Naive thymus-derived CD8-positive, alpha-beta T cell (primary cell): ENCODE data around the gene DRAXIN. TPM values are rescaled to one million over a fixed set of nuclear protein-coding genes. Genes with fewer than 3 reads are reported as not detected.
A peak's percentile ranks its signal among the peaks of the same experiment; 100 is the strongest.

Experiments
- ATAC-seq, 2 donors: fragments of 150-1000 bp; cut with Tn5 transposase in 1 of 2; sonication (Bioruptor Pico), chemical (Tn5 transposase) in 1 of 2; 1 replicate in 1 of 2; 2 replicates in 1 of 2; pipeline ENCODE4 v1.10.0; 2021; ENCODE audit warnings: mild to moderate bottlenecking in 2 of 2, moderate library complexity in 2 of 2
- POLR2A ChIA-PET: fragments of 350-600 bp; sonication (Branson Sonifier 250); formaldehyde crosslinking; loops from one replicate; lab custom pipeline; 2021; ENCODE audit warnings: antibody characterized with exemption; lab: Charles Lee
- DNase-seq, 10 donors: peaks; one replicate each; pipeline versions ENCODE4 v3.0.0 to v3.0.0-alpha.2; 2020 to 2022
- H3K27ac Mint-ChIP-seq, 10 donors: one replicate each; pipeline ENCODE4 v1.8.0; 2020 to 2022; ENCODE audit warnings: mild to moderate bottlenecking in 10 of 10, mixed read lengths in 10 of 10, moderate library complexity in 4 of 10, inconsistent platforms in 1 of 10
- H3K27me3 Mint-ChIP-seq, 5 donors: one replicate each; pipeline ENCODE4 v1.8.0; 2021 to 2022; ENCODE audit warnings: mixed read lengths in 5 of 5
- H3K36me3 Mint-ChIP-seq, 3 donors: one replicate each; pipeline ENCODE4 v1.8.0; 2020 to 2022; ENCODE audit warnings: mixed read lengths in 3 of 3, mild to moderate bottlenecking in 2 of 3, inconsistent platforms in 1 of 3
- H3K4me1 Mint-ChIP-seq, 4 donors: one replicate each; pipeline ENCODE4 v1.8.0; 2021 to 2022; ENCODE audit warnings: mixed read lengths in 4 of 4
- H3K4me3 Mint-ChIP-seq, 10 donors: one replicate each; pipeline ENCODE4 v1.8.0; 2020 to 2022; ENCODE audit warnings: mild to moderate bottlenecking in 10 of 10, mixed read lengths in 10 of 10, moderate library complexity in 6 of 10, inconsistent platforms in 1 of 10
- H3K9me3 Mint-ChIP-seq, 9 donors: one replicate each; pipeline ENCODE4 v1.8.0; 2020 to 2022; ENCODE audit warnings: mixed read lengths in 9 of 9, mild to moderate bottlenecking in 3 of 9, inconsistent platforms in 1 of 9, moderate library complexity in 1 of 9
- polyA plus RNA-seq, 3 donors: library from polyadenylated mRNA; unstranded; fragments of 300-500 nt; fragmentation: Illumina TruSeq; gene quantifications; one replicate each; pipeline ENCODE4 v1.2.3, GENCODE V29; 2021
- total RNA-seq, 8 experiments: library from RNA in 2 of 8; stranded (reverse) in 2 of 8; gene quantifications; one replicate each; pipeline ENCODE4 v1.2.3 and lab custom pipeline; 2021 to 2026

Gene DRAXIN
- total and polyA plus RNA-seq, 5 experiments from 2014 or later = 0.07 to 0.29 (median 0.22) TPM

GRCh38 chr1:11735531-11735853 lies 44.0 kb downstream of the DRAXIN start:
- Mint-ChIP-seq H3K27ac (peak overlapping the region; percentile 0 to 97 (median 74)), H3K4me1 (peaks cover 31 to 81% (median 78%) of the 10 kb centered on the region in 4 donors), H3K36me3 (no peaks in the 10 kb centered on the region), H3K4me3 (peak overlapping the region; percentile 87 to 98 (median 94)), H3K27me3 (no peaks in the 10 kb centered on the region), H3K9me3 (no peaks in the 10 kb centered on the region)
- ATAC-seq = peak in 1 of 2 donors; percentile 2
- DNase-seq = no peak
- POLR2A ChIA-PET = interaction anchor here (1.1 to 3.3 kb wide), 3 partner anchors 16 to 173 kb away, joined by 3 to 23 read pairs (median 13); no protein-coding TSS in a partner anchor

GRCh38 chr1:11735854-11736745 lies 44.6 kb downstream of the DRAXIN start, which contains the start of gene AGTRAP:
Gene AGTRAP, plus strand, starts transcription at chr1:11736136. Its CDS starts 73 bp downstream, at chr1:11736209.
- no peaks in the 10 kb centered on the region for H3K27me3 Mint-ChIP-seq
- POLR2A ChIA-PET = interaction anchor here (0.6 to 3.3 kb wide), 9 partner anchors 13 to 474 kb away, joined by 3 to 23 read pairs (median 3); partner anchors contain the start of genes FBXO6 and MTOR
- H3K4me1 Mint-ChIP-seq = peaks cover 36 to 81% (median 79%) of the 10 kb centered on the region in 4 donors

GRCh38 chr1:11736746-11737639 lies 45.5 kb downstream of the DRAXIN start:
- H3K4me3 Mint-ChIP-seq = peak overlapping the region; percentile 87 to 98 (median 94)

More at GRCh38 chr1:11735854-11736745, 44.6 kb downstream of the DRAXIN start, which contains the start of gene AGTRAP:
- Mint-ChIP-seq H3K9me3 (no peaks in the 10 kb centered on the region), H3K27ac (peak within 1 kb of the TSS; percentile 39 to 97 (median 84)), H3K36me3 (no peaks in the 10 kb centered on the region), H3K4me3 (peak within 1 kb of the TSS; percentile 87 to 98 (median 94))
- DNase-seq (peak; percentile 75 to 92 (median 78)), ATAC-seq (peak; percentile 72 to 78)

GRCh38 chr1:11738096-11738495 lies 46.6 kb downstream of the DRAXIN start:
- H3K4me3 Mint-ChIP-seq = peak overlapping the region; percentile 3 to 95 (median 27)
- POLR2A ChIA-PET = interaction anchor here (0.6 to 3.3 kb wide), 3 partner anchors 19 to 395 kb away, joined by 4 to 23 read pairs (median 5); no protein-coding TSS in a partner anchor
- peaks cover 43 to 81% (median 79%) of the 10 kb centered on the region in 4 donors for H3K4me1 Mint-ChIP-seq
- ATAC-seq (no peak), DNase-seq (no peak)
- no peaks in the 10 kb centered on the region for H3K36me3 Mint-ChIP-seq
- no peaks in the 10 kb centered on the region for H3K9me3 Mint-ChIP-seq
- H3K27me3 Mint-ChIP-seq = no peaks in the 10 kb centered on the region
- H3K27ac Mint-ChIP-seq = peak overlapping the region in 7 of 10 donors; percentile 10 to 78 (median 41)

More at GRCh38 chr1:11736746-11737639, 45.5 kb downstream of the DRAXIN start:
- DNase-seq (peak in 8 of 10 donors; percentile 11 to 51 (median 30)), ATAC-seq (peak; percentile 57 to 70)
- Mint-ChIP-seq H3K36me3 (no peaks in the 10 kb centered on the region), H3K27ac (peak overlapping the region; percentile 39 to 97 (median 78)), H3K9me3 (no peaks in the 10 kb centered on the region), H3K27me3 (no peaks in the 10 kb centered on the region), H3K4me1 (peaks cover 36 to 81% (median 79%) of the 10 kb centered on the region in 4 donors)
- POLR2A ChIA-PET = interaction anchor here (0.6 to 3.3 kb wide), 8 partner anchors 12 to 676 kb away, joined by 3 to 23 read pairs (median 4); partner anchors contain the start of gene MTOR

- H3K27me3 Mint-ChIP-seq = no peaks in the 10 kb centered on the region
- no peaks in the 10 kb centered on the region for H3K9me3 Mint-ChIP-seq
- H3K4me1 Mint-ChIP-seq = peaks cover 44 to 76% (median 74%) of the 10 kb centered on the region in 4 donors
- no peak for ATAC-seq
- no peak for DNase-seq
- H3K27ac Mint-ChIP-seq = peak overlapping the region in 6 of 10 donors; percentile 31 to 78 (median 48)
- peak overlapping the region in 5 of 10 donors; percentile 16 to 71 (median 33) for H3K4me3 Mint-ChIP-seq
- POLR2A ChIA-PET = interaction anchor here (0.6 kb wide), 1 partner anchor 394 kb away, joined by 5 read pairs; no protein-coding TSS in a partner anchor
- H3K36me3 Mint-ChIP-seq = no peaks in the 10 kb centered on the region
These were observed 47.3 kb downstream of the DRAXIN start for GRCh38 chr1:11738783-11739182.

GRCh38 chr1:11740258-11741192 lies 49.0 kb downstream of the DRAXIN start:
- POLR2A ChIA-PET = interaction anchor here (0.5 to 1.8 kb wide), 6 partner anchors 10 to 681 kb away, joined by 3 to 8 read pairs (median 5); partner anchors contain the start of genes FBXO6 and SRM
- H3K36me3 Mint-ChIP-seq = peaks cover 0 to 5% (median 5%) of the 10 kb centered on the region in 3 donors
- DNase-seq = peak in 5 of 10 donors; percentile 22 to 35 (median 26)
- peak overlapping the region; percentile 45 to 81 (median 62) for H3K4me3 Mint-ChIP-seq
- no peaks in the 10 kb centered on the region for H3K27me3 Mint-ChIP-seq
- ATAC-seq = peak; percentile 10 to 44
- H3K4me1 Mint-ChIP-seq = peaks cover 45 to 75% (median 71%) of the 10 kb centered on the region in 4 donors
- peak overlapping the region in 8 of 10 donors; percentile 11 to 81 (median 38) for H3K27ac Mint-ChIP-seq
- H3K9me3 Mint-ChIP-seq = no peaks in the 10 kb centered on the region

GRCh38 chr1:11741482-11741881 lies 50.0 kb downstream of the DRAXIN start:
- no peak for ATAC-seq
- Mint-ChIP-seq H3K27ac (peak overlapping the region in 3 of 10 donors; percentile 27 to 41 (median 34)), H3K4me3 (peak overlapping the region in 8 of 10 donors; percentile 50 to 81 (median 62)), H3K9me3 (no peaks in the 10 kb centered on the region), H3K36me3 (peaks cover 0 to 15% (median 14%) of the 10 kb centered on the region in 3 donors), H3K4me1 (peaks cover 48 to 71% (median 69%) of the 10 kb centered on the region in 4 donors), H3K27me3 (no peaks in the 10 kb centered on the region)
- DNase-seq = no peak
- POLR2A ChIA-PET = interaction anchor here (0.5 to 1.8 kb wide), 4 partner anchors 22 to 682 kb away, joined by 3 to 7 read pairs (median 3); partner anchors contain the start of genes FBXO6 and SRM

- DNase-seq (no peak), ATAC-seq (no peak)
- Mint-ChIP-seq H3K4me1 (peaks cover 49 to 72% (median 67%) of the 10 kb centered on the region in 4 donors), H3K9me3 (no peaks in the 10 kb centered on the region), H3K27me3 (no peaks in the 10 kb centered on the region), H3K27ac (peak overlapping the region in 3 of 10 donors; percentile 18 to 95 (median 63)), H3K4me3 (peak overlapping the region in 8 of 10 donors; percentile 13 to 77 (median 60)), H3K36me3 (peaks cover 0 to 19% (median 19%) of the 10 kb centered on the region in 3 donors)
- POLR2A ChIA-PET = interaction anchor here (1.2 to 1.8 kb wide), 2 partner anchors 23 to 682 kb away, joined by 3 to 7 read pairs; partner anchors contain the start of gene SRM
These were observed 50.5 kb downstream of the DRAXIN start for GRCh38 chr1:11741919-11742558.

GRCh38 chr1:11744287-11744686 lies 52.8 kb downstream of the DRAXIN start:
- ATAC-seq = no peak
- no peak for DNase-seq
- peak overlapping the region in 1 of 10 donors; percentile 27 for H3K4me3 Mint-ChIP-seq
- no peaks in the 10 kb centered on the region for H3K9me3 Mint-ChIP-seq
- peaks cover 40 to 58% (median 51%) of the 10 kb centered on the region in 4 donors for H3K4me1 Mint-ChIP-seq
- H3K27ac Mint-ChIP-seq = peak overlapping the region in 2 of 10 donors; percentile 7 to 14
- peaks cover 0 to 28% (median 19%) of the 10 kb centered on the region in 3 donors for H3K36me3 Mint-ChIP-seq
- POLR2A ChIA-PET = interaction anchor here (0.8 kb wide), 1 partner anchor 25 kb away, joined by 3 read pairs; no protein-coding TSS in a partner anchor
- H3K27me3 Mint-ChIP-seq = no peaks in the 10 kb centered on the region

GRCh38 chr1:11746092-11746491 lies 54.6 kb downstream of the DRAXIN start:
- Mint-ChIP-seq H3K4me1 (peaks cover 27 to 44% (median 35%) of the 10 kb centered on the region in 4 donors), H3K4me3 (no peak overlapping the region), H3K9me3 (no peaks in the 10 kb centered on the region), H3K36me3 (peaks cover 0 to 28% (median 22%) of the 10 kb centered on the region in 3 donors), H3K27me3 (no peaks in the 10 kb centered on the region), H3K27ac (no peak overlapping the region)
- no peak for ATAC-seq
- POLR2A ChIA-PET = no interaction called here
- no peak for DNase-seq
